Measurements from ENCODE around the gene CMBL.
"Not testable (repeated sequence)": the region's sequence is repeated elsewhere in the genome, so short reads cannot be mapped to it uniquely, and the experiment has no call there.

The CMBL gene

DNA sequence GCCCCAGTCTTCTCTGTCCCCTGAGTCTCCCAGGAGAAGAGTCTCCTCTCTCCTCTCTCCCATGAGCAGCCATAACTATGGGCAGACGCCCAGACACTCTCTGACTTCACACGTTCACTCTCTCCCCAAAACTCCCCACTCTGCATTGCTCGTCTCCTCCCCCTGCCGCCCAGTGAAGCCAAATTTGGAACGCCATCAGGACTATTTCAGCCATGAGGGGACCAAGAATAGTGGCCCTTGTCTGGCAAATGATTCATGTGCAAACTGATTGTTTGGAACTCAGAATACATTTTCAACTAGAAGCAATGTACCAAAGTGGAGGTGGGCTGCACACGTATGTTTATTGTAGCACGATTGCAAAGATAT, 20.9 kb downstream of the CMBL start:
- H3K4me3 ChIP-seq (ENCODE audit: low read depth, low read length) = no peak overlapping the region

DNA sequence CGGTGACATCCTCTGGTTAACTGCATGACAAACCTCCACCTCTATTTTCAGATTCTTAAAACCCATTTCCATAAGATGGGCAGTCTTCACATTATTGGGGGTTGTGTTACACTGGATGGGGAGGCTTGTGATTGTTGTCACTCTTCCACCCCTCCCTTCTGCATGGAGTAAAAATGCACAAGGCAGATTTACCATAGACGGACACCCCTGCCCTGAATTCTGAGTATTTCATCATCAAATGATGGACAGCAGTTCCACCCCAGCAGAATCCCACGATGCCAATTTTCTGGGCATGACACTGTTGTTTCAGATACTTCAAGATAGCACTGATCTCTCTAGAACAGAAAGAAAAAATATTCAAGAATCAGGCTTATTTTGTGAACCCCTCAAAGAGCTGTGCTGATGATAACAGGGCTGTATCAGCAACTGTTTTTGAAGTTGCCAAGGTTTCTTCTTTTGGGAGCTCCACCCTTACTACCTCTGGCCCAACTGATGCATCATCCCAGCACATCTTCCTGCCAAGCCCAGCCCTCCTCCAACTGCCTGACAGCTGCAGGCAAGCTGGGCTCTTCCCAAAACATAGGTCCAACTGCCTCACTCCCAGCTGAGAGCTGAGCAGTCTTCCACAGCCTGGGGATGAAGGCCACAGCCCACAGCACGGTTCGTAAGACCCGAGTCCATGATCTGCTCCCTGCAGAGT, 21.4 kb downstream of the CMBL start:
- no peak overlapping the region for H3K4me3 ChIP-seq (ENCODE audit: low read depth, low read length)

DNA sequence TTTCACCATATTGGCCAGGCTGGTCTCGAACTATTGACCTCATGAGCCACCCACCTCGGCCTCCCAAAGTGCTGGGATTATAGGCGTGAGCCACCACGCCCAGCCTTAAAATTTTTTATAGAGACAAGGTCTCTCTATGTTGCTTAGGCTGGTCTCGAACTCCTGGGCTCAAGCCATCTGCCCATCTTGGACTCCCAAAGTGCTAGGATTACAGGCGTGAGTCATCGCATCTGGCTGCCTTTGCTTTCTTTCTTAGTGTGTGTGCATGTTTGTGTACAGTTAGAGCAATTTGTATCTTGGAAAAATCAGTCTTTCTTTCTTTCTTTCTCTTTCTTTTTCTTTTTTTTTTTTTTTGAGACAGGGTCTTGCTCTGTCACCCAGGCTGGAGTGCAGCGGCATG, 22.3 kb downstream of the CMBL start:
- H3K4me3 ChIP-seq (ENCODE audit: low read depth, low read length) = not testable (repeated sequence)

DNA sequence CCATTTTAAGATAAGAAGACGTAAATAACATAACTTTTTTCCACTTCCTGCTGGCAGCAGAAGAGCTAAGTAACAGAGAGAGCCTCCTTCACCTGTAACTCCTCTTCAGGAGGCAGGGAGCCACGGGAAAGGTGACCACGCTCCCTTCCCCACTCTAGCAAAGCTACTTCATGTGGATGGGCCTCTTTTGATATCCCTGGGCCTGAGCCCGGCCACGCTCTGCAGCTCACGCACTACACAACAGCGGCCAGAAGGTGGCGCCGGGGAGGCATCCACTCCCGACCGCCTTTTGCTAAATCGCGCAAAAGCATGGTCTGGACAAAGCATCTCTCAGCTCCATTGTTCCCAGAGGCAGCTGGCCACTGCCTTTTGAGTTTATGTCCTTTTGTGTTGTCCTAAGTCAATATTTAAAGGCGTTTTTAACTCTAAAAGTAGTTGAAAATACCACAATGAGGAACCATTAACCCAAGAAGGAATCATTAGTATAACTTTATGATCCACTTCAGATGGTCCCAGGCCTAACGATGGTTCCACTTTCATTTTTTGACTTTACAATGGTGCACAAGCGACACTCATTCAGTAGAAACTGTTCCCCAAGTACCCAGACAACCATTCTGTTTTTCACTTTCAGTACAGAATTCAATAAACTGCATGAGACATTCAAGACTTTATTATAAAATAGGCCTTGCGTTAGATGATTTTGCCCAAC, 23.6 kb downstream of the CMBL start:
- no peak overlapping the region for H3K4me3 ChIP-seq (ENCODE audit: low read depth, low read length)

DNA sequence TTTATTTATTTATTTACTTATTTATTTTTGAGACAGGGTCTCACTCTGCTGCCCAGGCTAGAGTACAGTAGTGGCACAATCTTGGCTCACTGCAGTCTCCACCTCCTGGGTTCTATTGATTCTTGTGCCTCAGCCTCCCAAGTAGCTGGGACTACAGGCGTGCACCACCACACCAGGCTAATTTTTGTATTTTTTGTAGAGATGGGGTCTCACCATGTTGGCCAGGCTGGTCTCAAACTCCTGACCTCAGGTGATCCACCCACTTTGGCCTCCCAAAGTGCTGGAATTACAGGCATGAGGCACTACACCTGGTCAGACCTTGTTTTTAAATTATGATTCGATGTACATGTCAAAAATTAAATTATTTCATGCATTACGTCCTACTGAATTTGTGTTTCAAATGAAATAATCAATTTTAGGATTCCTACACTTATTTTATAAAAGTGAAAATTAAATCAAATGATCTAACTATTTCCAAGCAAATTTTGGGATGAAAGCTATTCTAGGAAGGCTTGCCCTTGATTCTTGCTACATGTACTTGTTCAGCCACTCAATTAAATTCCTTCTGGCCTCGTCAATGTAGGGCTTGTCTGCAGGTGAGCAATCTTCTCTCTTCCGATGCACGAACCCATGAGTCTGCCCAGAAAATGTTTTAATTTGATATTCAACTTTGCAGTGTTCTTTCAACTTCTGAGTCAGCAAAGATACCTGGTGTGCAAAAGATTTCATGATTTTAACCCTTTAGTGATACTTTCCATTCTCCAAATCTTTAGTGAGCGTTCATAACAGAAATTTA, 27.6 kb downstream of the CMBL start:
- no peak overlapping the region for H3K4me3 ChIP-seq (ENCODE audit: low read depth, low read length)

DNA sequence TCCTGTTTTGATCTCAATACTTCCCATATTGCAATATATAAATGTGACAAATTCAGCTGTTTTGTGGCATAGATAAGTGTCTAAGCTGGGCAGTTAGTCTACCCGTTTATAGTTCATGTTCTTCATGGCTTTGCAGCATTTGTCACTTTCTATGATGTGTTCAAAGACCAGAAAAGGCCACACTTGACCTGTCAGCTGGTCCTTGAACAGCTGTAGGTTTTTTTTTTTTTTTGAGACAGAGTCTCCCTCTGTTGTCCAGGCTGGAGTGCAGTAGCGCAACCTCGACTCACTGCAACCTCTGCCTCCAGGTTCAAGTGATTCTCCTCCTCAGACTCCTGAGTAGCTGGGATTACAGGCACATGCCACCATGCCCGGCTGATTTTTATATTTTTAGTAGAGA, 28.4 kb downstream of the CMBL start:
- no peak overlapping the region for H3K4me3 ChIP-seq (ENCODE audit: low read depth, low read length)

DNA sequence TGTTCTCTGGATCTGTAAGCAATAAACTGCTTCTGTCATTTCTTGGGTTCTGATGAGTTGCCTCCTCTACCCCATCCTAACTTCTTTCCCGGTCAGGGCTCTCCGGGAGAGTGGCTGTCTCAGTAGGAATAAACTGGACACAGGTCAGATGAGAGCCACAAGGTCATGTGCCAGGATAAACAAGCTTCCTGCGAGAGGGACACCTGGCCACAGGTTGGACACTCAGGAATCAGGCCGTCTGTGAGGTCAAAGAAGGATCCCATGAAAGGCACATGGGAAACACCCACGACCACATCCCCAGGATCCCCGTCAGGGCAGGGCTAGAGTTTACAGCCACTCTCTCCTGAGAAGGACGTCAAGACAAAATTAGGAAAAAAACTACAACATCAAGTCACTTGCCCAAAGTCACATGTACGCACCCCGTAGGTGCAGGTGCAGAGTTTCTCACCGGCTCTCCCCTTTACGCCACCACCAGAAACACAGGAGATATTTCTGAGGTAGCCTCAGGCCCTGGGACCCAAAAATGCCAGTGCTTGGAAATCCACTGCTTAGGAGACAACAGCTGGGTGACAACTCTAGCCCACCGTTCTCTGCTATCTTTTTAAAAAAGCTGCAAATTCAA, 28.9 kb downstream of the CMBL start:
- H3K4me3 ChIP-seq (ENCODE audit: low read depth, low read length) = no peak overlapping the region

DNA sequence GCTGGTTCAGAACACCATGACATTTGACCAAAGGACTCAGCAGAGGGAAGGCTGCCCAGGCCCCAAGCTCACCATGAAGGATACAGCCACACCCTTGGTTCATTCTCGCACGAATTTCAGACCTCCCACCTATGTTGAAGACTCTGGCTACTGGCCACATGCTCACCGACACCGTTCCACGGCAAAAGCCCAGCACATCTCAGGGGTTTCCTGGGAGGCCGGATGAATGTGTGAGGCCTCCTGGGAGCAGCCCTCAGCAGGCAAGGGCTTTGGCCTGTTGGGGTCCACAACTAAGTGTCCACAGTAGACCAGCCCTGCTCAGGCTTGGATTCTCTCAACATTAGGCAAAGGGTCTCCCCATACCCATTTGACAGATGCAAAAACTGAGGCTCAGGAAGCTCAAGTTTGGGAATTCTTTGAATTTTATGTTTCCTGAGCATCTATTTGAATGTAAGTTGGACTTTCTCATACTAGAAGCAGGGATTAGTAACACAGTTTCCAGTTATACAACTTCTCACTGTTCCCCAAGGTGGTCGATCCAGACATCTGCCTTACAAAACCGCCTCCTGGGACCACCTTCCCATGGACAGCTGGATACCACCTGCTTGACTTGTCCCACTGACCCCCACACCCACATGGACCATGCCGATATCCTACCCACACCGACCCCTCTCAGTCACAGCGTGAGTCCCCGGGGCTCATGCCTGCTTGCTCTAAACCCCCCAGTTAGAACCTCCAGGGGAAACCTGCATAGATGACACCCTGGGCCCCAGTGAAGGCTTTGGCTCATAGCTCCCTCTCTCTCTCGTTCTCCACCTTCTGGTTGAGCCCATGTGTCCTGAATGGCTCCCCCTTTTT, 29.7 kb downstream of the CMBL start:
- no peak overlapping the region for H3K4me3 ChIP-seq (ENCODE audit: low read depth, low read length)

DNA sequence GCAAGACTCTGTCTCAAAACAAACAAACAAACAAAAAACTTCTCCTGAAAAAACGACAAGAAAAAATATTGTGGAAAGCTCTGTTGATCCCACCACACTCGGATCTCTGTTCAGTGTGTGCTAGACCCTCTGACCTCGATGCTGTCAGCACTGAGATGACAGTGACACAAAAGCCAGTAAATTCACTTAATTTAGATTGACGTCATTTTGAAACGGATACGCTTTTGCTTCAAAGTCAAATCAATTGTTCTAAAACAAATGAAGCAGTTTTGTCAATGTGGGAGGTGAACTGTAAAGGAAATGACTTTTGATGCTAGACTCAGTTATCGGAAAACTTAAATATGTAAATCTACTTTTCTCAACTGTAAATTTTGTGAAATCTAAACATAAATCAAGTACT, 31.0 kb downstream of the CMBL start:
- no peak overlapping the region for H3K4me3 ChIP-seq (ENCODE audit: low read depth, low read length)

DNA sequence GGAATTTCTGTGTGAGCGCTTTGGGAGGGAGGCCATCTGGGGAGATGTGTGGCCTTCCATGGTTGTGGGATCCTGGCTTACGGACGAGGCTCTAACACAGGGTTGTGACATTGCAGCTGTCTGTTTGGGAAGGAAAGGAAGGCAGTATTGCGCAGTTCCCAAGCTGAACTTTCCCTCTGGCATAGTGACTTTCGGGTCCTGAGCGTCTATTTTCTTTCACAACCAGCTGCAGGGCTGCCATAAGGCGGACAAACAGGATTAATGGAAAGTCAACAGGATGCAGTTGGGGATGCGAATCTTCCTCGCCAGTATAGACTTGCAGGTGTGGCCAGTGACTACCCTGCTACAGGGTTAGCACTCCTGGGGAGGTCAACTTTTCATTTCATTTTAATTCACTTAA, 31.7 kb downstream of the CMBL start:
- no peak overlapping the region for H3K4me3 ChIP-seq (ENCODE audit: low read depth, low read length)

DNA sequence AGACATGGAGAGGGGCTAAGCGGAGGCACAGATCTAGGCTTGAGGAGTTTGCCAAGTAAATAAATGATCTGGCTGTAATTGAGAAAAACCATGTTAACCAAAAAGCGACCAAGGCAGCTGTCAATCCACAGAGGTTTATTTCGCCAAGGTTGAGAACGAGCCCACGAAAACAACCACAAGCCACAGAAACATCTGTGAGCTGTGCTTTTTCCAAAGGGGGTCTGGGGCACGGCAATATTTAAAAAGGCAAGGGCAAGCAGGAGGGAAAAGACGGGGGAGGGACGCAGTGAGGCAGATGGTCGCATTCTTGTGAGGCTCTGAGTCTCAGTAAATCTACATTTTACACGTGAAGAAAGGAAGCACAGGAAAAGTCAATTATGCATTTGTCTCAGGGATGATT, 32.2 kb downstream of the CMBL start:
- no peak overlapping the region for H3K4me3 ChIP-seq (ENCODE audit: low read depth, low read length)

DNA sequence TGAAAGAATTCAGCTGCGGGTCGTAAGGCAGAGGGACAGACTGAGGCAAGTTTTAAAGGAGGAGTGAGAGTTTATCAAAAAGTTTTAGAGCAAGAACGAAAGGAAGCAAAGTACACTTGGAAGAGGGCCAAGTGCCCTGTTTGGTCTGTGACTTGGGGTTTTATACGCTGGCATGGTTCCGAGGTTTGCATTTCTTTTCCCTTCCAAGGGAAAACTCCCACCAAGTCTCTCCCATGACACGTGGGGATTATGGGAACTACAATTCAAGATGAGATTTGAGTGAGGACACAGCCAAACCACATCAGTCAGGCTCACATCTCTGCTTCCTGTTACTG, 34.9 kb downstream of the CMBL start:
- H3K4me3 ChIP-seq (ENCODE audit: low read depth, low read length) = not testable (repeated sequence)

DNA sequence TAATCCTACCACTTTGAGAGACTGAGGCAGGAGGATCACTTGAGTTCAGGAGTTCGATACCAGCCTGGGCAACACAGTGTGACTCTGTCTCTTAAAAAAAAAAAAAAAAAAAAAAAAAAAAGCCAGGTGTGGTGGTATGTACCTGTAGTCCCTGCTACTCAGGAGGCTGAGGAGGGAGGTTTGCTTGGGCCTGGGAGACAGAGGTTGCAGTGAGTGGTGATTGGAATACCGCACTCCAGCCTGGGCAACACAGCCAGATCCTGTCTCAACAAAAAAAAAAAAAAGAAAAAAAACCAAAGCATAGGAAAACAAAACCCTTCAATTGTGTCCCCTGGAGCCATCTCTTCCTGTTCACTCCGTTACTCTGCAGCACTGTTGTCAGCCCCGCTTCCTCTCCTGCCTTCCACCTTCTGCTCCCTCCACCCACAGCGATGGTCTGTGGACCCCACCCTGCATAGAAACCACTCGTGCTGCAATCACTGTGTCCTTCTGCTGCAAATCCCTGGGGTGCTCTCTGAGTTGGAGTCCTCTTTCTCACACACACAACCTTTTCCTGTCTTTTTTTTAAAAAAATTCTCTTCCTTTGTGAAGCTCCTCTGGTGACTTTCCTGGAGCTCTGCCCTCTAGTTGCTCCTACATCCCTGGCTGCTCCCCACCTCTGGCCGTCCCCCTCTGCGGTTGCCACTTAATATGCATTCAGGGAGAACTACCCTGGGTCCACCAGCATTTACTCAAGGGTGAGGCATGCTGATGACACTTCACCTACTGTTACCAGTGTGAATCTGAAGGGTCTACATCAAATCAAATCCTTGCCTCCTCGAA, 35.4 kb downstream of the CMBL start:
- H3K4me3 ChIP-seq (ENCODE audit: low read depth, low read length) = no peak overlapping the region

DNA sequence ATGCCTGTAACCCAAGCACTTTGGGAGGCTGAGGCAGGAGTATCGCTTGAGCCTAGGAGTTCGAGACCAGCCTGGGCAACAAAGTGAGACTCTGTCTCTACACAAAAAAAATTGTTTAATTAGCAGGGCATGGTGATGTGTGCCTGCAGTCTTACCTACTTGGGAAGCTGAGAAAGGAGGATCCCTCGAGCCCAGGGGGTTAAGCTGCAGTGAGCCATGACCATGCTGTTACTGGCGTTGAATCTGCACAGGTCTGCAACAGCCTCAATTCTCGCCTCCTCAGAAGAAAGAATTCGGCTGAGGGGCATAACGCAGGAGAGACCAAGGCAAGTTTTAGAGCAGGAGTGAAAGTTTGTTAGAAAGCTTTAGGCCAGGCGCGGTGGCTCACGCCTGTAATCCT, 39.6 kb downstream of the CMBL start:
- no peak overlapping the region for H3K4me3 ChIP-seq (ENCODE audit: low read depth, low read length)

DNA sequence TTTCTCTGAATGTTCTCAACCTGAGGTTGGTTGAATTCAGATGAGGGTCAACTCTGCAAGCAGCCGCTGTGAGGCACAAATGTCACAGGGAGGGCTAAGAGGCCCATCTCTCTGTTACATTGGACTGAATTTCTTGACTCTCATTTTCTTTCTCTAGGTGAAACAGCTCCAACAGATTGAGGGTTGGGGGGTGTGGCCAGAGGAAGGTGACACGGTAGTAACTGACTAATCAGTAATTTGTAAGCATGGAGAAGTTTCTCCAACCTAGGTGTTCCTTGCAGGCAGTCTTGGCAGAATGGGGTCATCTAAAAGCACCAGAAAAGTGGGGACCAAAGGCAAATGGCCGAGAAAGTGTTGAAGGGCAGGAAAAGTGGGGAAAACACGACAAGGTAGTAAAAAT, 40.9 kb downstream of the CMBL start:
- H3K4me3 ChIP-seq (ENCODE audit: low read depth, low read length) = no peak overlapping the region

DNA sequence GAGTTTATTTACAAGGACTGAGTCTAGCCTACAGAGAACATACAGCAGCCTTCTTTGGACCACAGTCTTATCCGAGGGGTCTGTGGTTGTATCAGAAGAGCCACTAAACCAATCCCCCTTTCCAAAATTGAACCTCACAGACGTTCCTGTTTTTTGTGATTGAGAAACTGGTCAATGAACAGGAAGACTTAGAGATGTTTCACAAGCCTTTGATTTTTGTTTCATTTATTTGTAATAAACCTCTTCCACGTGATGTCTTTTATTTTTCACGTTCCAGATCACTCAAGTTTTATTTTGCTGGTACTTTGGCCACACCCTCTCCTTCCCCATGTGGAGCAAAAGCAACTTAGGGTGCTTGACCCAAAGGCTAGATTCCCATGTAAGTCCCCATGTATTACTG, 41.6 kb downstream of the CMBL start:
- H3K4me3 ChIP-seq (ENCODE audit: low read depth, low read length) = no peak overlapping the region

DNA sequence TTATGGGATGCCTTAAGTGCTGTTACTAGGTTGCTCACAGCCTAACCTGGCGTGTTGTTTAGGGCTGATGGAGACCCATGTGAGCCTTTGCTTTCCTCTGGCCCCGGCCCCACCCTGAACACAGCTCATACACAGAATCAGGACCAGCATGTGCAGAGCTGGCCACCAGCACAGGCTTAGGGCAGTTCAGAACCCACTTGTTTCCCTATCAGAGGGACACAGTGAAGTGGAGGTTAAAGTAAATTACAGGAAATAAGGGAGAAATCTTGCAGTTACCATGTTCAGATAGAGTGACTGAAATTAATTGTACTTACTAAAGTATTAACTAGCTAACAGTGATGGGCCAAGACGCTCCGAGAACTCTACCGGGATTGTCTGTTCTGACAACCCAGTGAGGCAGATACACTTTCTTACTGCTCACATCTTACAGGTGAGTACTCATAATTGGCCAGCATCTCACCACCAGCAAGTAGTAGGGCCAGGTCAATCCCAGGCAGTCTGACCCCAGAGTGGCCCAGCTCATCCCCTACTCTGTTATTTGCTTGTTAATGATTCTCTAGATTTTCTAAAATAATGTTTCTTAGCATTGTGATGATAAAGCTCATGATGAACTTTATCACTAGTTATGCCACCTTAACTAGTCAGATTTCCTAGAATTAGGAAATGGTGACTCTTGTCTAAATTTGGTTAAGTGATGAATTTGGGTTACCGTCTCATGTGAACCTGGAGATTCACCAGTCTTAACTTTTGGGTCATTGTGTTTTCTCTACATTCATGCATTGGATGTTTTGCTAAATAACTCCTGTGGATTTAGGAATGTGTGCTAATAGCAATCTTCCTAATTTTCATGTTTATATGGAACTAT, 42.2 kb downstream of the CMBL start:
- H3K4me3 ChIP-seq (ENCODE audit: low read depth, low read length) = no peak overlapping the region

DNA sequence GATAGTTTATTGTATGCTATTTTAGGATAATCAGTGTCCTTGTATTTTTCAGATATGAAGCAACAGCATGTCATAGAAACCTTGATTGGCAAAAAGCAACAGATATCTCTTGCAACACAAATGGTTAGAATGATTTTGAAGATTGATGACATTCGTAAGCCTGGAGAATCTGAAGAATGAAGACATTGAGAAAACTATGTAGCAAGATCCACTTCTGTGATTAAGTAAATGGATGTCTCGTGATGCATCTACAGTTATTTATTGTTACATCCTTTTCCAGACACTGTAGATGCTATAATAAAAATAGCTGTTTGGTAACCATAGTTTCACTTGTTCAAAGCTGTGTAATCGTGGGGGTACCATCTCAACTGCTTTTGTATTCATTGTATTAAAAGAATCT, 43.1 kb downstream of the CMBL start:
- H3K4me3 ChIP-seq (ENCODE audit: low read depth, low read length) = no peak overlapping the region

DNA sequence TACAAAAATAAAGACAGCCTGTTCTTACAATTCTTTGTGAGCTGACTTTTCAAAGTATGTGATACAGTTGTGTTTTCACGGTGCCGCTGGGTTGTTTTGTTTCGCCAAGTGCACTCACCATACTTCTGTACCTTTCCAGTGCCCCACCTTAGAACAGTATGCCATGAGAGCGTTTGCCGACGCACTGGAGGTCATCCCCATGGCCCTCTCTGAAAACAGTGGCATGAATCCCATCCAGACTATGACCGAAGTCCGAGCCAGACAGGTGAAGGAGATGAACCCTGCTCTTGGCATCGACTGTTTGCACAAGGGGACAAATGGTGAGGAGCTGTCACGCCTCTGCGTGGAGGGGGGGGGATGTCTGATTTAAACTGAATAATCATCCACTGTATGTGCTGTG, 44.7 kb downstream of the CMBL start:
- H3K4me3 ChIP-seq (ENCODE audit: low read depth, low read length) = no peak overlapping the region
